Activated CD4-positive, alpha-beta T cell treated with anti-CD3 and anti-CD28 coated beads for 36 hours (primary cell): Measurements from ENCODE around the gene VDAC2. TPM values are rescaled to one million over a fixed set of nuclear protein-coding genes. Genes with fewer than 3 reads are reported as not detected.
A peak's percentile ranks its signal among the peaks of the same experiment; 100 is the strongest.
"Not testable (repeated sequence)": the region's sequence is repeated elsewhere in the genome, so short reads cannot be mapped to it uniquely, and the experiment has no call there.

ENCODE experiments used
- ATAC-seq: fragments of 200-7000 bp; cut with Tn5 transposase; one replicate; pipeline ENCODE4 v1.10.0; 2021; ENCODE audit warnings: mild to moderate bottlenecking, moderate library complexity
- CTCF ChIA-PET: fragments of 350-600 bp; sonication (Branson Sonifier 250); formaldehyde crosslinking; loops from one replicate; lab custom pipeline; 2021; ENCODE audit warnings: antibody characterized with exemption; lab: Charles Lee
- POLR2A ChIA-PET: fragments of 350-600 bp; sonication (Branson Sonifier 250); formaldehyde crosslinking; loops from one replicate; lab custom pipeline; 2021; ENCODE audit warnings: antibody characterized with exemption, inconsistent platforms; lab: Charles Lee
- DNase-seq: peaks from one replicate; pipeline ENCODE4 v3.0.0-alpha.2; 2020
- H3K27ac Mint-ChIP-seq: one replicate; pipeline ENCODE4 v1.8.0; 2021; ENCODE audit warnings: mixed read lengths
- H3K27me3 Mint-ChIP-seq: one replicate; pipeline ENCODE4 v1.8.0; 2021; ENCODE audit warnings: mixed read lengths
- H3K36me3 Mint-ChIP-seq: one replicate; pipeline ENCODE4 v1.8.0; 2021; ENCODE audit warnings: low read depth, mixed read lengths
- H3K4me1 Mint-ChIP-seq: one replicate; pipeline ENCODE4 v1.8.0; 2021; ENCODE audit warnings: mixed read lengths
- H3K4me3 Mint-ChIP-seq: one replicate; pipeline ENCODE4 v1.8.0; 2021; ENCODE audit warnings: mild to moderate bottlenecking, moderate library complexity, mixed read lengths
- H3K9me3 Mint-ChIP-seq: one replicate; pipeline ENCODE4 v1.8.0; 2021; ENCODE audit warnings: low read depth, mixed read lengths
- intact Hi-C, 2 experiments: fragments of 100-400 bp; cut with DNase I in 1 of 2; cut with micrococcal nuclease in 1 of 2; formaldehyde crosslinking; loops; one replicate each; pipeline versions ENCODE4 v1.14.2 to v1.15.1; 2022 to 2024; cut with DNase I, micrococcal nuclease
- total RNA-seq, 2 experiments: library from RNA; stranded (reverse); gene quantifications; one replicate each; pipeline ENCODE4 v1.2.3, GENCODE V29; 2021

Gene VDAC2
- total RNA-seq, 2 experiments from 2014 or later: 122 to 233 TPM

DNA sequence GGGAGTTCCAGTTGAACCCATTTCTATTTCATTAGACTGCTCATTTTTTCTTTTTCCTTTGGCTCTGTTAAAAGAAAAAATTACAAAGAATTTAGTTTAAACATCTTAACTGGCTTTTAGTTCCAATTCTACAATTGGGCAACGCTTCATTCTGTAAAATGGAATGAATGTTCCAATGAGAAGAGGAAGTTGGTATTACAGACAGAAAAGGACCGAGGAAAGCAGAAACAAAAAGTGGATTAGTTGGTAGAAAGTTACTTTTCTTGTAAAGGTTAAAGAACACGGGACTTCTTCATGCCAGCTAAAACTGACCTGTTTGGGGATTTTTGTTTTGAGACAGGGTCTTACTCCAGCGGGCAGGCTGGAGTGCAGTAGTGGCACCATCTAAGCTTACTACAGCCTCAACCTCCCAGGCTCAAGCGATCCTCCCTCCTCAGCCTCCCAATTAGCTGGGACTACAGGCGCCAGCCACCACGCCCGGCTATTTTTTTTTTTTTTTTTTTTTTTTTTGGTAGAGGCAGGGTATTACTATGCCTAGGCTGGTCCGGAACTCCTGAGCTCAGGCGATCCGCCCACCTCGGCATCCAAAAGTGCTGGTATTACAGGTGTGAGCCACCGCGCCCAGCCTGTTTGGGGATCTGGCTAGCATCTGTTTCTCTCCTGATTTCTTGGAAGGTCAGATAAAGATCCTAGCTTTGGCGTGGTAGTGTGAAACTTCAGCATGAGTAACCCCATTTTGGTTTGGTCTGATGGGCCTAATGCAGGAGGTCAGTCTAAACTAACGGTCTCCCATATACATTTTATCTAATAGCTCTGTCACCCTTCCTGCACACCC lies 1.3 kb upstream of the VDAC2 start:
- intact Hi-C loops: no loop called here
- ChIA-PET CTCF (interaction anchor here (0.7 to 8.9 kb wide), 6 partner anchors 12 to 86 kb away, joined by 3 to 129 read pairs (median 5); partner anchors contain the start of gene COMTD1), POLR2A (interaction anchor here (0.7 to 3.1 kb wide), 4 partner anchors 21 to 71 kb away, joined by 4 to 28 read pairs (median 4); partner anchors contain the start of gene COMTD1)
- H3K36me3 Mint-ChIP-seq: peaks cover 29% of the 10 kb centered on the region
- H3K27me3 Mint-ChIP-seq: no peaks in the 10 kb centered on the region
- peak overlapping the region; percentile 100 for H3K27ac Mint-ChIP-seq
- DNase-seq (peak; percentile 31), ATAC-seq (no peak)
- H3K4me3 Mint-ChIP-seq: peak overlapping the region; percentile 89
- H3K4me1 Mint-ChIP-seq: peaks cover 37% of the 10 kb centered on the region
- no peaks in the 10 kb centered on the region for H3K9me3 Mint-ChIP-seq

DNA sequence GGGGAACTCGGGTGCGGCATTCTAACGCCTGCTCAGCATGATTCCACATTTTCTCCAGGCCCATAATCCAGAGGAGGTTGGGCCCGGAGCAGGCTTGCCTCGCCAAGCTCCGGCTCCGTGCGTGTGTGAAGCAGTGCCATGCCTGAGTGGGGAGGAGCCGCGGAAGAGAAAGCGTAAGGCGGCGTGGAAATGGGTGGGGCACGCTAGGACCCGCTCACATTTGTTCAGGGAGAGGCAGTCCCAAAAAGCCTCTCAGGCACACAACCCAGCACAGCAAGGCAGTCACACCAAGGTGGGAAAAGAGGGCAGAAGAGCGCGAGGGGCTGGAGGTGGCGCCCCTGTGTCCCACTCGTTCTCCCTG lies 695 bp upstream of the VDAC2 start:
- POLR2A ChIA-PET: interaction anchor here (0.6 to 3.1 kb wide), 8 partner anchors 18 to 384 kb away, joined by 3 to 28 read pairs (median 4); partner anchors contain the start of genes COMTD1 and SAMD8

DNA sequence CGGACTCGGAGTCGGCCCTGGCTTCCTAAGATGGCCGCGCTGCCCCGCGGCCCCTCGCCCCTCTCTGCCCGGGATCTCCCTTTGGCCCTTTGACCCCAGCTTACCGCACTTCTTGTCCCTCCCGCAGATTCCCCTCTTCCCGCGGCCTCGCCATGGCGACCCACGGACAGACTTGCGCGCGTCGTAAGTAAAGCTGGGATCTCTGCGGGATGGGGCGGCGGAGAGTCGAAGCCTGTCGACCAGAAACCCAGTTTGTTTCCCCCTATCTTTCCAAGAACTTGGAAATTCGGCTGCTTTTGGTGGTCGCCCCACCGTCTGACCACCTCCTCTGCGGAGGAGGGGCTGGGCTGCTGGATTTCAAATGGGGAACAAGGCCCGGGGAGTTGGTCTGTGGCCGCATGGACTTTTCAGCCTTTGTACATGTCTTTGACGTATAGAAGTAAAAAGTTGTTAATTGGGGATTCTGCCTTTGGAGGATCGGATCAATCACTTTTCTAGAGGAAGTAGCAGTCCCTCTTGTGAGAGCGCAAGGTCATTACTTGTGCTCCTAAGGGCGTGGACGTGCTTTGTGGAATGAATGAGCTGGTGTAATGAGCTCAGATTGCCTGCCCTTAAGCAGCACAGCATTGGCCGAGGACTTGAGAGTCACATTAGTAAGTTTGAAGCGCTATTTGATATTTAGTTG lies 553 bp downstream of the VDAC2 start:
- Mint-ChIP-seq H3K4me1 (peaks cover 44% of the 10 kb centered on the region), H3K9me3 (no peaks in the 10 kb centered on the region), H3K27me3 (no peaks in the 10 kb centered on the region), H3K27ac (peak overlapping the region; percentile 98), H3K4me3 (peak overlapping the region; percentile 89), H3K36me3 (peaks cover 38% of the 10 kb centered on the region)
- POLR2A ChIA-PET: interaction anchor here (0.6 to 3.1 kb wide), 8 partner anchors 12 to 1828 kb away, joined by 3 to 28 read pairs (median 6); partner anchors contain the start of genes COMTD1 and SAMD8
- peak; percentile 25 for ATAC-seq
- intact Hi-C loops: loop anchor here (2.0 to 5.0 kb wide), 2 partner anchors 22 to 1964 kb away; partner anchors contain the start of gene DNAJC9 (in 1 of the 2)
- CTCF ChIA-PET: interaction anchor here (1.0 to 8.9 kb wide), 7 partner anchors 11 to 99 kb away, joined by 4 to 129 read pairs (median 7); partner anchors contain the start of genes COMTD1 and SAMD8
- peak; percentile 68 for DNase-seq

More for the DNA sequence above, 695 bp upstream of the VDAC2 start:
- intact Hi-C loops: loop anchor here (1.0 to 5.0 kb wide), 12 partner anchors 20 to 1963 kb away; partner anchors contain the start of genes SAMD8 (in 2 of the 2), ADK (in 1 of the 2), DNAJC9 (in 1 of the 2) and KAT6B (in 1 of the 2)
- H3K4me3 Mint-ChIP-seq: peak overlapping the region; percentile 89
- CTCF ChIA-PET: interaction anchor here (0.7 to 8.9 kb wide), 6 partner anchors 13 to 85 kb away, joined by 3 to 129 read pairs (median 5); partner anchors contain the start of gene COMTD1
- peak; percentile 72 for ATAC-seq
- peak; percentile 83 for DNase-seq
- peaks cover 31% of the 10 kb centered on the region for H3K36me3 Mint-ChIP-seq
- H3K9me3 Mint-ChIP-seq: no peaks in the 10 kb centered on the region
- H3K27me3 Mint-ChIP-seq: no peaks in the 10 kb centered on the region
- peak overlapping the region; percentile 100 for H3K27ac Mint-ChIP-seq
- peaks cover 39% of the 10 kb centered on the region for H3K4me1 Mint-ChIP-seq

DNA sequence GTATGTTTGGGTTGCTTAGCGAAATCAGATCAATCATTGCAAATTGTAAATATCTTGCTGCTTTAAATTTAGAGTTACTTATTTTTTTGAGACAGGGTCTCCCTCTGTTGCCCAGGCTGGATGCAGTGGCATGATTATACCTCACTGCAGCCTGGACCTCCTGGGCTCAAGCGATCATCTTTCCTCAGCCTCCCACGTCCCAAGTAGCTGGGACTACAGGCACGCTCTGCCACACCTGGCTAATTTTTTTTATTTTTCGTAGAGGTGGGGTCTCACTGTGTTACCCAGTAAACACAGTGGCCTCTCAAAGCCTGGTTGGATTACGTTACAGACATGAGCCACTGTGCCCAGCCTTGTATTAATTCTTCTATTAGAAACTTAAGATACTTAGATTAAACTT lies 1.7 kb downstream of the VDAC2 start:
- Mint-ChIP-seq H3K27me3 (no peaks in the 10 kb centered on the region), H3K4me3 (peak overlapping the region; percentile 89), H3K4me1 (peaks cover 50% of the 10 kb centered on the region), H3K27ac (peak overlapping the region; percentile 32), H3K9me3 (no peaks in the 10 kb centered on the region), H3K36me3 (peaks cover 46% of the 10 kb centered on the region)
- CTCF ChIA-PET: interaction anchor here (0.6 to 8.9 kb wide), 7 partner anchors 10 to 191 kb away, joined by 3 to 129 read pairs (median 7); partner anchors contain the start of gene COMTD1
- intact Hi-C loops: loop anchor here in 1 of 2 experiments (5.0 kb wide), 1 partner anchor 1965 kb away; the partner anchor contains the start of gene DNAJC9
- ATAC-seq (no peak), DNase-seq (no peak)
- POLR2A ChIA-PET: interaction anchor here (2.9 to 3.1 kb wide), 2 partner anchors 19 to 23 kb away, joined by 18 to 28 read pairs; partner anchors contain the start of gene COMTD1

DNA sequence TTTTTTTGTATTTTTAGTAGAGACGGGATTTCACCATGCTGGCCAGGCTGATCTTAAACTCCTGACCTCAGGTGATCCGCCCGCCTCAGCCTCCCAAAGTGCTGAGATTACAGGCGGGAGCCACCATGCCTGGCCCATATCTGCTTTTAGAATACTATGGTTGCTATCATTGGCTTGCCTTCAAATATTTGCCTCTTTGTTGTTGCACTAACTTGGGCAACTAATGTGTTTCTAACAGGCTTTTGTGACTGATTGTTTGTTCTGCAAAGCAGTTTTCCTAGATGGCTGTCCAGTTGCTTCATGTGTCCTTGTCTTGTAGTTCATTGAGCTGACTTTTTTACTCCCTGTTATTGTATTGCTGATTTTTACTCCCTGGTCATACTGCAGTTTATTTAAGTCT lies 9.7 kb downstream of the VDAC2 start:
- H3K4me1 Mint-ChIP-seq: peaks cover 49% of the 10 kb centered on the region
- CTCF ChIA-PET: interaction anchor here (2.0 to 3.1 kb wide), 3 partner anchors 10 to 33 kb away, joined by 10 to 12 read pairs (median 10); partner anchors contain the start of gene COMTD1

DNA sequence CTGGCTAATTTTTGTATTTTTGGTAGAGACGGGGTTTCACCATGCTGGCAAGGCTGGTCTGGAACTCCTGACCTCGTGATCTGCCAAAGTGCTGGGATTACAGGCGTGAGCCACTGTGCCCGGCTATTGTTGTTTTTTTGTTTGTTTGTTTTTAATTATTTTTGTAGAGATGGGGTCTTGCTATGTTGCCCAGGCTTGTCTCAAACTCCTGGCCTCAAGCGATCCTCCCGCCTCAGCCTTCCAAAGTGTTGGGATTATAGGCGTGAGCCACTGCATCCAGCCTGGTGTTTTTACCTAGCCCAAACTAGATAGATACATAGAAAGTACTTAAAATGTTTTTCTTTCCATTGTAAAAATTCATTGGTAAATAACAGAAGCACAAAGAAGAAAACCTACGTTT lies 10.9 kb downstream of the VDAC2 start:
- H3K9me3 Mint-ChIP-seq, DNase-seq, H3K4me3 Mint-ChIP-seq, intact Hi-C loops, ATAC-seq, H3K27me3 Mint-ChIP-seq: not testable (repeated sequence)
- CTCF ChIA-PET: interaction anchor here (0.8 to 2.5 kb wide), 5 partner anchors 9 to 35 kb away, joined by 3 to 12 read pairs (median 3); partner anchors contain the start of gene VDAC2
- Mint-ChIP-seq H3K4me1 (peaks cover 50% of the 10 kb centered on the region), H3K36me3 (peaks cover 68% of the 10 kb centered on the region), H3K27ac (peak overlapping the region; percentile 4)
- POLR2A ChIA-PET: interaction anchor here (3.1 kb wide), 1 partner anchor 10 kb away, joined by 11 read pairs; the partner anchor contains the start of gene VDAC2

More for the DNA sequence above, 9.7 kb downstream of the VDAC2 start:
- no peaks in the 10 kb centered on the region for H3K27me3 Mint-ChIP-seq
- intact Hi-C loops: no loop called here
- H3K36me3 Mint-ChIP-seq: peaks cover 68% of the 10 kb centered on the region
- DNase-seq (no peak), ATAC-seq (no peak)
- H3K27ac Mint-ChIP-seq: peak overlapping the region; percentile 67
- no peak overlapping the region for H3K4me3 Mint-ChIP-seq
- H3K9me3 Mint-ChIP-seq: no peaks in the 10 kb centered on the region
- POLR2A ChIA-PET: no interaction called here

DNA sequence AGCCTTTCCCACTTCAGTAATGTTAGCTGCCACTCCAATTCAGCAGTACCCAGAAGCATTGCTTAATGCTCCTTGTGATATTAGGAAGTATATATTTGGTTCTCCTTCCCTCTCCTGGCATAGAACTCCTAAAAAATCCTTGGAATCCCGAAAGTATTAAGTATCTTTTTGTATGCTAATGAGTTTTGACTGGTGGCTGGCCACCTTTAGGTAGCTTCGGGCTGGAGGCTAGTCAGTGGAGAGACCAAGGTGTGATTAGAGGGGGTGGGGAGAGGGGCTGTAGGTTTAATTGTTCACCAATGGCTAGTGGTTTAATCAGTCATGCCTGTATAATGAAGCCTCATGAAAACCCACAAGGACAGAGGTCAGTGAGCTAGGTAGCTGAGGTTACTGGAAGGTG lies 12.9 kb downstream of the VDAC2 start:
- no peak overlapping the region for H3K27ac Mint-ChIP-seq
- no peaks in the 10 kb centered on the region for H3K9me3 Mint-ChIP-seq
- no peaks in the 10 kb centered on the region for H3K27me3 Mint-ChIP-seq
- POLR2A ChIA-PET: interaction anchor here (0.6 to 3.1 kb wide), 2 partner anchors 11 to 12 kb away, joined by 3 to 11 read pairs; partner anchors contain the start of gene VDAC2
- ATAC-seq (no peak), DNase-seq (no peak)
- H3K4me1 Mint-ChIP-seq: peaks cover 48% of the 10 kb centered on the region
- no peak overlapping the region for H3K4me3 Mint-ChIP-seq
- intact Hi-C loops: no loop called here
- peaks cover 59% of the 10 kb centered on the region for H3K36me3 Mint-ChIP-seq
- CTCF ChIA-PET: interaction anchor here (1.5 to 2.5 kb wide), 4 partner anchors 8 to 14 kb away, joined by 4 to 7 read pairs (median 6); partner anchors contain the start of gene VDAC2

DNA sequence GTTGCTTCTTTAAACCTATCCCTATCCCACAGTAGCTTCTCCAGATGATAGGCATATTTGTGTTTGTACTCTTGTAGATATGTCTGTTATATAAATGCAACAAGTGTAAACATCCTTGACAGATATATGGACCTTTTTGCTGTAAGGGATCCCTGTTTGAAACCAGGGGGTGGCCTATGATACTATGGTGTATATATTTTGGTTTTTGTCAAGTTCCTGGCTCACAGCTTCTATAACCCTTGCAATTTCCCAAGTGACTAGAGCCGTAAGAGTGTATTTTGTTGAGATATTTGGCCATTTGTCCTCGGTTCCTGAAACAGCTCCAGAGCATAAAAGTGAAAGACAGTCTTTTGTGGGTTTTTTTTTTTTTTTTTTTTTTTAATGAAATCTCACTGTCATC lies 15.5 kb downstream of the VDAC2 start:
- DNase-seq (no peak), ATAC-seq (no peak)
- H3K27me3 Mint-ChIP-seq: no peaks in the 10 kb centered on the region
- H3K27ac Mint-ChIP-seq: peak overlapping the region; percentile 51
- peaks cover 54% of the 10 kb centered on the region for H3K36me3 Mint-ChIP-seq
- ChIA-PET CTCF (interaction anchor here (0.7 to 3.0 kb wide), 5 partner anchors 10 to 658 kb away, joined by 3 to 11 read pairs (median 6); partner anchors contain the start of gene VDAC2), POLR2A (interaction anchor here (1.1 to 1.2 kb wide), 2 partner anchors 8 to 15 kb away, joined by 5 to 6 read pairs; partner anchors contain the start of gene VDAC2)
- H3K9me3 Mint-ChIP-seq: no peaks in the 10 kb centered on the region
- no peak overlapping the region for H3K4me3 Mint-ChIP-seq
- H3K4me1 Mint-ChIP-seq: peaks cover 56% of the 10 kb centered on the region
- intact Hi-C loops: no loop called here

DNA sequence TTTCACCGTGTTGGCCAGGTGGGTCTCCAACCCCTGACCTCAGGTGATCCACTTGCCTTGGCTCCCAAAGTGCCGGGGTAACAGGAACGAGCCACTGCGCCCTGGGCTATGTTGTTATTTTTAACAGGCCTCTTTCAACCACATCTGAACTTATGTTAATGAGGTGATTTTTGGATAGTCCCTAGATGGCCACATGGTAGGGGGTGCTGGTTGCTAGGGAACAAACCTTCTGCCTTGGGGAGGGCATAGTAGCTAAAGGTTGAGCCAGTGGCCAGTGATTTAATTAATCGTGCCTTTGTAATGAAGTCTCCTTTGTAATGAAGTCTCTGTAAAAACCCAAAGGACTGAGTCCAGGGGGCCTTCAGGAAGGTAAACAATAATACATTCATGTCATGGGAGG lies 16.1 kb downstream of the VDAC2 start:
- Mint-ChIP-seq H3K36me3 (peaks cover 58% of the 10 kb centered on the region), H3K27me3 (no peaks in the 10 kb centered on the region)

DNA sequence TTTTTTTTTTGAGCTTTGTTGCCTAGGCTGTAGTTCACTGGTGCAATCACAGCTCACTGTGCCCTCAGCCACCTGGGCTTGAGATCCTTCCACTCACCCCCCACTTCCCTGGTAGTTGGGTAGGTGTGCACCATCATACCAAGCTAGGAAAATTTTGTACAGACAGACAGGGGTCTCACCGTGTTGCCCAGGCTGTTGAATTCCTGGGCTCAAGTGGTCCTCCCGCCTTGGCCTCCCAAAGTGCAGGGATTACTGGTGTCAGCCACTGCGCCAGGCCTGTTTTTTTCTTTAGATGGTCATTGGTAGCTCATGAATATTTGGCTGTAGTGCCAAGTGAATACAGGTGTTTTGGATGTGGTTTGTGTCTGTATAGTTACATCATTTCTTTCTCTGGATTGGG lies 17.7 kb downstream of the VDAC2 start:
- no peak overlapping the region for H3K4me3 Mint-ChIP-seq
- H3K27ac Mint-ChIP-seq: peak overlapping the region; percentile 69
- POLR2A ChIA-PET: interaction anchor here (0.6 to 1.6 kb wide), 2 partner anchors 9 to 18 kb away, joined by 4 to 5 read pairs; no protein-coding TSS in a partner anchor
- intact Hi-C loops: no loop called here
- H3K4me1 Mint-ChIP-seq: peaks cover 59% of the 10 kb centered on the region
- CTCF ChIA-PET: interaction anchor here (1.2 to 10.5 kb wide), 2 partner anchors 19 to 82 kb away, joined by 3 to 129 read pairs; partner anchors contain the start of gene VDAC2
- H3K27me3 Mint-ChIP-seq: no peaks in the 10 kb centered on the region
- H3K36me3 Mint-ChIP-seq: peaks cover 62% of the 10 kb centered on the region
- no peak for DNase-seq
- ATAC-seq: no peak
- no peaks in the 10 kb centered on the region for H3K9me3 Mint-ChIP-seq

More for the DNA sequence above, 16.1 kb downstream of the VDAC2 start:
- Mint-ChIP-seq H3K27ac (peak overlapping the region; percentile 70), H3K4me1 (peaks cover 59% of the 10 kb centered on the region), H3K4me3 (no peak overlapping the region), H3K9me3 (no peaks in the 10 kb centered on the region)
- no peak for ATAC-seq
- no peak for DNase-seq
- ChIA-PET POLR2A (interaction anchor here (1.2 kb wide), 1 partner anchor 9 kb away, joined by 5 read pairs; no protein-coding TSS in a partner anchor), CTCF (interaction anchor here (0.7 to 3.0 kb wide), 3 partner anchors 11 to 657 kb away, joined by 3 to 11 read pairs (median 9); partner anchors contain the start of gene VDAC2)
- intact Hi-C loops: no loop called here
